SK-N-SH treated with all-trans-retinoic acid at 6 μM for 48 hours (cell line): ENCODE measurements around the gene BBS1.

Experiments used
- OSR1 ChIP-seq: fragments of 250-450 bp; sonication (Bioruptor Pico); IDR thresholded peaks from 2 replicates; pipeline ENCODE4 v1.8.0; 2022; ENCODE audit warnings: moderate library complexity, mild to moderate bottlenecking, inconsistent platforms
- PPARA ChIP-seq: fragments of 250-450 bp; sonication (Bioruptor Pico); IDR thresholded peaks from 2 replicates; pipeline ENCODE4 v1.5.0; 2020; ENCODE audit warnings: mild to moderate bottlenecking, borderline replicate concordance
- RARB ChIP-seq: fragments of 250-450 bp; sonication (Bioruptor Pico); IDR thresholded peaks from 2 replicates; pipeline ENCODE4 v1.8.0; 2021; ENCODE audit warnings: mild to moderate bottlenecking, moderate library complexity
- ZC3H10 ChIP-seq: fragments of 250-450 bp; sonication (Bioruptor Pico); IDR thresholded peaks from 2 replicates; pipeline ENCODE4 v1.5.1; 2021; ENCODE audit warnings: mild to moderate bottlenecking, moderate library complexity
- ZFP3 ChIP-seq: fragments of 250-450 bp; sonication (Bioruptor Pico); IDR thresholded peaks from 2 replicates; pipeline ENCODE4 v1.5.0; 2020; ENCODE audit warnings: mild to moderate bottlenecking, moderate library complexity
- ZNF8 ChIP-seq: fragments of 450-650 bp; formaldehyde crosslinking; IDR thresholded peaks from 2 replicates; pipeline ENCODE4 v1.5.0; 2020; ENCODE audit warnings: mild to moderate bottlenecking, moderate library complexity
- TF ChIP-seq, protein P1 (sequence below): fragments of 250-450 bp; sonication (Bioruptor Pico); IDR thresholded peaks from 2 replicates; pipeline ENCODE4 v1.8.0; 2020; ENCODE audit warnings: mild to moderate bottlenecking, moderate library complexity, borderline replicate concordance
- TF ChIP-seq, protein P2 (sequence below): fragments of 250-450 bp; sonication (Bioruptor Pico); IDR thresholded peaks from 2 replicates; pipeline ENCODE4 v1.5.1; 2021; ENCODE audit warnings: mild to moderate bottlenecking, moderate library complexity

DNA sequence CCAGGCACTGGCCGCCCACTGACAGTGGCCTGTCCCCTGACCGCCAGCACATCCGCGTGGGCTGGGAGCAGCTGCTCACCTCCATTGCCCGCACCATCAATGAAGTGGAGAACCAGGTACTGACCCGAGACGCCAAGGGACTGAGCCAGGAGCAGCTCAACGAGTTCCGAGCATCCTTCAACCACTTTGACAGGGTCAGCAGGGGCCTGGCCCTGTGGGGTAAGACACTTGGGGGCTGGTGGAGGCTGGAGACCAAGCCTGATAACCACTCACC is 51.5 kb downstream of the BBS1 start:
- TF ChIP-seq ZNF8 (CRISPR knock-in tag) (no peak), PPARA (no peak), RARB (no peak), ZFP3 (CRISPR knock-in tag) (no peak), ZC3H10 (CRISPR knock-in tag) (no peak), OSR1 (CRISPR knock-in tag) (no peak)
- TF ChIP-seq, protein P1, sequence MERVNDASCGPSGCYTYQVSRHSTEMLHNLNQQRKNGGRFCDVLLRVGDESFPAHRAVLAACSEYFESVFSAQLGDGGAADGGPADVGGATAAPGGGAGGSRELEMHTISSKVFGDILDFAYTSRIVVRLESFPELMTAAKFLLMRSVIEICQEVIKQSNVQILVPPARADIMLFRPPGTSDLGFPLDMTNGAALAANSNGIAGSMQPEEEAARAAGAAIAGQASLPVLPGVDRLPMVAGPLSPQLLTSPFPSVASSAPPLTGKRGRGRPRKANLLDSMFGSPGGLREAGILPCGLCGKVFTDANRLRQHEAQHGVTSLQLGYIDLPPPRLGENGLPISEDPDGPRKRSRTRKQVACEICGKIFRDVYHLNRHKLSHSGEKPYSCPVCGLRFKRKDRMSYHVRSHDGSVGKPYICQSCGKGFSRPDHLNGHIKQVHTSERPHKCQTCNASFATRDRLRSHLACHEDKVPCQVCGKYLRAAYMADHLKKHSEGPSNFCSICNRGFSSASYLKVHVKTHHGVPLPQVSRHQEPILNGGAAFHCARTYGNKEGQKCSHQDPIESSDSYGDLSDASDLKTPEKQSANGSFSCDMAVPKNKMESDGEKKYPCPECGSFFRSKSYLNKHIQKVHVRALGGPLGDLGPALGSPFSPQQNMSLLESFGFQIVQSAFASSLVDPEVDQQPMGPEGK (CRISPR knock-in tag), result no peak
- TF ChIP-seq, protein P2, sequence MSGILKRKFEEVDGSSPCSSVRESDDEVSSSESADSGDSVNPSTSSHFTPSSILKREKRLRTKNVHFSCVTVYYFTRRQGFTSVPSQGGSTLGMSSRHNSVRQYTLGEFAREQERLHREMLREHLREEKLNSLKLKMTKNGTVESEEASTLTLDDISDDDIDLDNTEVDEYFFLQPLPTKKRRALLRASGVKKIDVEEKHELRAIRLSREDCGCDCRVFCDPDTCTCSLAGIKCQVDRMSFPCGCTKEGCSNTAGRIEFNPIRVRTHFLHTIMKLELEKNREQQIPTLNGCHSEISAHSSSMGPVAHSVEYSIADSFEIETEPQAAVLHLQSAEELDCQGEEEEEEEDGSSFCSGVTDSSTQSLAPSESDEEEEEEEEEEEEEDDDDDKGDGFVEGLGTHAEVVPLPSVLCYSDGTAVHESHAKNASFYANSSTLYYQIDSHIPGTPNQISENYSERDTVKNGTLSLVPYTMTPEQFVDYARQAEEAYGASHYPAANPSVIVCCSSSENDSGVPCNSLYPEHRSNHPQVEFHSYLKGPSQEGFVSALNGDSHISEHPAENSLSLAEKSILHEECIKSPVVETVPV (CRISPR knock-in tag), result no peak
